GM23338 (cell line): ENCODE measurements around the gene OAT. TPM values are rescaled to one million over a fixed set of nuclear protein-coding genes. Genes with fewer than 3 reads are reported as not detected.

Experiments used
- ATAC-seq: fragments of 200-7000 bp; cut with Tn5 transposase; 3 replicates; pipeline ENCODE4 v1.9.1; 2020
- DNase-seq: peaks from one replicate; pipeline ENCODE4 v3.0.0-alpha.2; 2015; ENCODE audit warnings: low spot score
- H2AFZ ChIP-seq: fragments of 200-600 bp; sonication (generic); 2 replicates; pipeline ENCODE4 v1.8.0; 2016; ENCODE audit warnings: antibody characterized with exemption, mild to moderate bottlenecking, moderate library complexity
- H3F3A ChIP-seq: fragments of 200-600 bp; sonication (generic); replicated peaks from 2 replicates; pipeline ENCODE4 v1.8.0; 2017; ENCODE audit warnings: antibody characterized with exemption, mixed run types, low read depth
- H3K27ac ChIP-seq: fragments of 200-600 bp; sonication (generic); 2 replicates; pipeline ENCODE4 v1.6.1; 2016; ENCODE audit warnings: low read depth
- H3K27me3 ChIP-seq: fragments of 200-600 bp; sonication (generic); 2 replicates; pipeline ENCODE4 v1.8.0; 2016; ENCODE audit warnings: mild to moderate bottlenecking, mixed run types, moderate library complexity; ENCODE audit not compliant: insufficient read depth
- H3K36me3 ChIP-seq: fragments of 200-600 bp; sonication (generic); 2 replicates; pipeline ENCODE4 v1.8.0; 2016; ENCODE audit warnings: mild to moderate bottlenecking; ENCODE audit not compliant: insufficient read depth
- H3K4me1 ChIP-seq: fragments of 200-600 bp; sonication (generic); 2 replicates; pipeline ENCODE4 v1.8.0; 2016; ENCODE audit warnings: mild to moderate bottlenecking, moderate library complexity; ENCODE audit not compliant: insufficient read depth
- H3K4me2 ChIP-seq: fragments of 200-600 bp; sonication (generic); 2 replicates; pipeline ENCODE4 v1.7.1; 2017; ENCODE audit warnings: mixed run types
- H3K4me3 ChIP-seq: fragments of 200-600 bp; sonication (generic); 2 replicates; pipeline ENCODE4 v1.6.1; 2016; ENCODE audit warnings: mixed run types
- H3K79me2 ChIP-seq: fragments of 200-600 bp; sonication (generic); replicated peaks from 2 replicates; pipeline ENCODE4 v1.8.0; 2017; ENCODE audit warnings: mild to moderate bottlenecking; ENCODE audit not compliant: insufficient read depth
- H3K9me2 ChIP-seq: fragments of 200-600 bp; sonication (generic); 2 replicates; pipeline ENCODE4 v1.8.0; 2017; ENCODE audit not compliant: insufficient read depth
- H4K20me1 ChIP-seq: fragments of 200-600 bp; sonication (generic); replicated peaks from 2 replicates; pipeline ENCODE4 v1.8.0; 2017; ENCODE audit warnings: mild to moderate bottlenecking; ENCODE audit not compliant: insufficient read depth
- H3K27ac Mint-ChIP-seq: 2 replicates; pipeline ENCODE4 v1.8.0; 2020; ENCODE audit warnings: inconsistent platforms, mild to moderate bottlenecking, moderate library complexity, mixed read lengths
- H3K27me3 Mint-ChIP-seq: 3 replicates; pipeline ENCODE4 v1.8.0; 2022; ENCODE audit warnings: low read depth, mild to moderate bottlenecking, moderate library complexity, mixed read lengths, inconsistent platforms; ENCODE audit not compliant: insufficient read depth, poor library complexity
- H3K36me3 Mint-ChIP-seq: 3 replicates; pipeline ENCODE4 v1.8.0; 2021; ENCODE audit warnings: low read depth, mild to moderate bottlenecking, inconsistent platforms, moderate library complexity, mixed read lengths
- H3K4me1 Mint-ChIP-seq: 3 replicates; pipeline ENCODE4 v1.8.0; 2020; ENCODE audit warnings: mild to moderate bottlenecking, inconsistent platforms, mixed read lengths
- H3K4me3 Mint-ChIP-seq: 3 replicates; pipeline ENCODE4 v1.8.0; 2021; ENCODE audit warnings: moderate library complexity, mild to moderate bottlenecking, inconsistent platforms, mixed read lengths
- H3K9me3 Mint-ChIP-seq: 3 replicates; pipeline ENCODE4 v1.8.0; 2020; ENCODE audit warnings: moderate library complexity, mild to moderate bottlenecking, inconsistent platforms, mixed read lengths
- EZH2phosphoT487 ChIP-seq: fragments of 200-600 bp; sonication (generic); IDR thresholded peaks from one replicate; pipeline ENCODE4 v1.8.1; 2018; ENCODE audit warnings: antibody characterized with exemption; ENCODE audit not compliant: unreplicated experiment
- STAT1 ChIP-seq: IDR thresholded peaks from one replicate; pipeline ENCODE4 v1.6.1; 2016; ENCODE audit warnings: antibody characterized with exemption; ENCODE audit not compliant: unreplicated experiment
- ZNF331 ChIP-seq: fragments of 250-450 bp; sonication (Bioruptor Pico); IDR thresholded peaks from 2 replicates; pipeline ENCODE4 v1.5.0; 2020; ENCODE audit warnings: low read depth, mild to moderate bottlenecking, moderate library complexity
- polyA plus RNA-seq: library from polyadenylated mRNA; unstranded; fragments of >200 nt; fragmentation: Nextera tagmentation; extraction: Ambion mirVana; gene quantifications from 2 replicates; pipeline ENCODE4 v1.2.1, GENCODE V29; 2016
- total RNA-seq: library from RNA; depleted of rRNA; stranded (reverse); fragments of >200 nt; shearing (Covaris generic); gene quantifications from 2 replicates; pipeline ENCODE4 v1.2.3, GENCODE V29; 2014
- TF ChIP-seq, protein P1 (sequence below): IDR thresholded peaks from one replicate; pipeline ENCODE4 v1.6.1; 2018; ENCODE audit warnings: antibody characterized with exemption; ENCODE audit not compliant: unreplicated experiment
- TF ChIP-seq, protein P2 (sequence below), 2 experiments: fragments of 200-600 bp in 1 of 2; sonication (generic) in 1 of 2; conservative IDR thresholded peaks; 2 replicates each; pipeline versions ENCODE4 v1.5.1 to v1.6.1; 2016 to 2017; ENCODE audit warnings: antibody characterized with exemption in 2 of 2, low read depth in 2 of 2, mild to moderate bottlenecking in 2 of 2, moderate library complexity in 1 of 2
- TF ChIP-seq, protein P3 (sequence below): IDR thresholded peaks from 2 replicates; pipeline ENCODE4 v1.6.1; 2016; ENCODE audit warnings: antibody characterized with exemption

OAT gene
- total and polyA plus RNA-seq, 2 experiments from 2014 or later: 131 to 139 TPM

DNA sequence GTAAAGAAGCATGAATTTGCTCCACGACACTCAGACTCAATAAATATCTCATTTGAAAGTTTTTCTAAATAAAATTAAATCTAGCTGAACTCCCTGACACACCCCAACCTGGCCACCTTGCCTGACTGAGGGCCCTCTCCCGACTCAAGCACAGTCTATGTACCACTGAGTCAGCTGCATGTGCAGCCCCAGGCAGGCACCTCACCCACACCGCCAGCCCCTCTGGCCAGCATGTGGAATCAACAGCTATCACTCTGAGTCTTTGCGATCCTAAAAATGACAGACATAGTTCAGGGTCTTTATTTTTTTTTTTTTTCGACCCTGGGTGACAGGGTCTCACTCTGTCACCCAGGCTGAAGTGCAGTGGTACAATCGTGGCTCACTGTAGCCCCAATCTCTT is 35.2 kb downstream of the OAT start (continued):
- TF ChIP-seq, protein P1, sequence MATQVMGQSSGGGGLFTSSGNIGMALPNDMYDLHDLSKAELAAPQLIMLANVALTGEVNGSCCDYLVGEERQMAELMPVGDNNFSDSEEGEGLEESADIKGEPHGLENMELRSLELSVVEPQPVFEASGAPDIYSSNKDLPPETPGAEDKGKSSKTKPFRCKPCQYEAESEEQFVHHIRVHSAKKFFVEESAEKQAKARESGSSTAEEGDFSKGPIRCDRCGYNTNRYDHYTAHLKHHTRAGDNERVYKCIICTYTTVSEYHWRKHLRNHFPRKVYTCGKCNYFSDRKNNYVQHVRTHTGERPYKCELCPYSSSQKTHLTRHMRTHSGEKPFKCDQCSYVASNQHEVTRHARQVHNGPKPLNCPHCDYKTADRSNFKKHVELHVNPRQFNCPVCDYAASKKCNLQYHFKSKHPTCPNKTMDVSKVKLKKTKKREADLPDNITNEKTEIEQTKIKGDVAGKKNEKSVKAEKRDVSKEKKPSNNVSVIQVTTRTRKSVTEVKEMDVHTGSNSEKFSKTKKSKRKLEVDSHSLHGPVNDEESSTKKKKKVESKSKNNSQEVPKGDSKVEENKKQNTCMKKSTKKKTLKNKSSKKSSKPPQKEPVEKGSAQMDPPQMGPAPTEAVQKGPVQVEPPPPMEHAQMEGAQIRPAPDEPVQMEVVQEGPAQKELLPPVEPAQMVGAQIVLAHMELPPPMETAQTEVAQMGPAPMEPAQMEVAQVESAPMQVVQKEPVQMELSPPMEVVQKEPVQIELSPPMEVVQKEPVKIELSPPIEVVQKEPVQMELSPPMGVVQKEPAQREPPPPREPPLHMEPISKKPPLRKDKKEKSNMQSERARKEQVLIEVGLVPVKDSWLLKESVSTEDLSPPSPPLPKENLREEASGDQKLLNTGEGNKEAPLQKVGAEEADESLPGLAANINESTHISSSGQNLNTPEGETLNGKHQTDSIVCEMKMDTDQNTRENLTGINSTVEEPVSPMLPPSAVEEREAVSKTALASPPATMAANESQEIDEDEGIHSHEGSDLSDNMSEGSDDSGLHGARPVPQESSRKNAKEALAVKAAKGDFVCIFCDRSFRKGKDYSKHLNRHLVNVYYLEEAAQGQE: no peak
- TF ChIP-seq, protein P2, sequence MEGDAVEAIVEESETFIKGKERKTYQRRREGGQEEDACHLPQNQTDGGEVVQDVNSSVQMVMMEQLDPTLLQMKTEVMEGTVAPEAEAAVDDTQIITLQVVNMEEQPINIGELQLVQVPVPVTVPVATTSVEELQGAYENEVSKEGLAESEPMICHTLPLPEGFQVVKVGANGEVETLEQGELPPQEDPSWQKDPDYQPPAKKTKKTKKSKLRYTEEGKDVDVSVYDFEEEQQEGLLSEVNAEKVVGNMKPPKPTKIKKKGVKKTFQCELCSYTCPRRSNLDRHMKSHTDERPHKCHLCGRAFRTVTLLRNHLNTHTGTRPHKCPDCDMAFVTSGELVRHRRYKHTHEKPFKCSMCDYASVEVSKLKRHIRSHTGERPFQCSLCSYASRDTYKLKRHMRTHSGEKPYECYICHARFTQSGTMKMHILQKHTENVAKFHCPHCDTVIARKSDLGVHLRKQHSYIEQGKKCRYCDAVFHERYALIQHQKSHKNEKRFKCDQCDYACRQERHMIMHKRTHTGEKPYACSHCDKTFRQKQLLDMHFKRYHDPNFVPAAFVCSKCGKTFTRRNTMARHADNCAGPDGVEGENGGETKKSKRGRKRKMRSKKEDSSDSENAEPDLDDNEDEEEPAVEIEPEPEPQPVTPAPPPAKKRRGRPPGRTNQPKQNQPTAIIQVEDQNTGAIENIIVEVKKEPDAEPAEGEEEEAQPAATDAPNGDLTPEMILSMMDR (conservative IDR thresholded peaks at IDR 0.05; ENCODE audit: low read depth in 2 of 2): no peak
- TF ChIP-seq, protein P3, sequence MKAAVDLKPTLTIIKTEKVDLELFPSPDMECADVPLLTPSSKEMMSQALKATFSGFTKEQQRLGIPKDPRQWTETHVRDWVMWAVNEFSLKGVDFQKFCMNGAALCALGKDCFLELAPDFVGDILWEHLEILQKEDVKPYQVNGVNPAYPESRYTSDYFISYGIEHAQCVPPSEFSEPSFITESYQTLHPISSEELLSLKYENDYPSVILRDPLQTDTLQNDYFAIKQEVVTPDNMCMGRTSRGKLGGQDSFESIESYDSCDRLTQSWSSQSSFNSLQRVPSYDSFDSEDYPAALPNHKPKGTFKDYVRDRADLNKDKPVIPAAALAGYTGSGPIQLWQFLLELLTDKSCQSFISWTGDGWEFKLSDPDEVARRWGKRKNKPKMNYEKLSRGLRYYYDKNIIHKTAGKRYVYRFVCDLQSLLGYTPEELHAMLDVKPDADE: no peak
- TF ChIP-seq EZH2phosphoT487: no peak

DNA sequence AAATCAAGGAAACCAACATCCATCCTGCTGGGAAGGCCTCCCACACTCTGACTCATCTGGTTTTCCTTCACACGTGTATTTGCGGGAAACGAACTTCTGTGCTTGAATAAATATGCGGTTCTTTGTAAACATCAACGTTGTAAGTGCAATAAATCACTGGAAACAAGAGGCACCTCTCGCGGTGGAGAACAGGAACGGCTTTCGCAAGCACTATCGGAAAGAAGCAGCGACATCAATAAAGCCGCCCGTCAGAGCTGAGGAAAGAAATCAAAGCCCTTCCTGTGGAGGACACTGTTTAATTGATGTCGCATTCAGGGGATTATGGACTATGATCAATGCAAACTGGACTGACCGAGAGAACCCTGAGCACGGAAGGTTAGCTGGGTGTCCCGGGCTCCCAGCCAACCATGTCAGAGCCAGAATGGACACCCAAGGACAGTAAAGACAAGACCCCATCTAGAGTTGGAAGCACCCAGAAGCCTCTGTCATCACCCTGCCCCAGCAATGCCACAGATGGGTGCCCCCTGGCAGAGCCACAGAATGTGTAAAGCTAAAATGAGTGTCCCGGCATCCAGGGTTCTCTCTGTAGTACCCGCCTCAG is 37.6 kb downstream of the OAT start:
- no peak overlapping the region for H3K4me3 ChIP-seq
- H3K27me3 ChIP-seq: no peaks in the 10 kb centered on the region
- Mint-ChIP-seq H3K4me1 (peaks cover 7% of the 10 kb centered on the region; the same call in 2 of the 3 replicates), H3K27me3 (peaks cover 12% of the 10 kb centered on the region), H3K36me3 (no peaks in the 10 kb centered on the region), H3K9me3 (no peaks in the 10 kb centered on the region), H3K27ac (no peak overlapping the region), H3K4me3 (no peak overlapping the region)
- no peak overlapping the region for H3K27ac ChIP-seq
- H3K79me2 ChIP-seq: no peaks in the 10 kb centered on the region
- H2AFZ ChIP-seq: no peak overlapping the region
- H3F3A ChIP-seq: no peaks in the 10 kb centered on the region
- no peaks in the 10 kb centered on the region for H4K20me1 ChIP-seq
- no peaks in the 10 kb centered on the region for H3K36me3 ChIP-seq
- no peak for DNase-seq
- H3K9me2 ChIP-seq: no peaks in the 10 kb centered on the region
- ATAC-seq: no peak
- no peaks in the 10 kb centered on the region for H3K4me1 ChIP-seq
- no peak overlapping the region for H3K4me2 ChIP-seq
- TF ChIP-seq, protein P1: no peak
- TF ChIP-seq STAT1 (no peak), ZNF331 (CRISPR knock-in tag) (no peak)
- TF ChIP-seq, protein P3: no peak
